ENCODE measurements around the gene BCL7C.

- TF ChIP-seq CTCF (IDR thresholded peaks at IDR 0.05), result no peak
- no peak for TF ChIP-seq POLR2A (IDR thresholded peaks at IDR 0.05)
Measured at GRCh38 chr16:30858829-30859423, 35.0 kb downstream of the BCL7C start.

Measured in testis (tissue), 2 donors.